Measurements from ENCODE around the gene RAB21.
"Not testable (repeated sequence)": the region's sequence is repeated elsewhere in the genome, so short reads cannot be mapped to it uniquely, and the experiment has no call there.

The RAB21 gene

DNA sequence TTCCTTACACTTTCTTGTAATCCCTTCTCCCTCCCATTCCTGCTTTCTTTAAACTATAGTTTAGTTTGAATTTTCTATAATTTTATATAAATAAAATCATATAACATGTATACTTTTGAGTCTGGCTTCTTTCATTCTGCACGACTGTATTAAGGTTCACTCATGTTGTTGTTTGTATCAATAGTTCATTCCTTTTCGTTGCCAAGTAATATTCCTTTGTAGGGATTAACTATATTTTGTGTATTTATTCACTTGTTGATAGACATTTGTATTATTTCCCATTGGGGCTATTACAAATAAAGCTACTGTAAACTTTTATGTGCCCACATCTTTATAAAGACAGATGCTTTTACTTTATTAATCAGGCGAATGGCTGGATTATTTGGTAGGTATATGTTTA is 45.5 kb downstream of the RAB21 start:
- DNase-seq: no peak

DNA sequence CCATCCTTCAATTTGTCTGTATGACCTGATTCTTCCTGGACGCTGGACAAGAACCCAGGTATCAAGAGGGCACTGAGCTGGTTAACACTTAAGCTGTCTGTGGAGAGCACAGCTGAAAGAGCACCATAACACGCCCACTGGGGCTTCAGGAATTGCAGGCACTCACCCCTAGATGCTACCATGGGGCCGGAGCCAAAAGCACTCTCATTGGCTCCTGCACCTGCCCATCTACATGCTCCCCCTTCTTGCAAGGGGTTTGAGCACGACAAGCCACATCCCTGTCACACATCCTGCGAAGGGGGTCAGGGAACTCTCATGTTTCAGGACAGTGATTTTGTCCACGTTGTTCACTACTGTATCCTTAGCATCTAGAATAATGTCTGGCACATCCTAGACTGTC is 49.8 kb downstream of the RAB21 start:
- DNase-seq: no peak

DNA sequence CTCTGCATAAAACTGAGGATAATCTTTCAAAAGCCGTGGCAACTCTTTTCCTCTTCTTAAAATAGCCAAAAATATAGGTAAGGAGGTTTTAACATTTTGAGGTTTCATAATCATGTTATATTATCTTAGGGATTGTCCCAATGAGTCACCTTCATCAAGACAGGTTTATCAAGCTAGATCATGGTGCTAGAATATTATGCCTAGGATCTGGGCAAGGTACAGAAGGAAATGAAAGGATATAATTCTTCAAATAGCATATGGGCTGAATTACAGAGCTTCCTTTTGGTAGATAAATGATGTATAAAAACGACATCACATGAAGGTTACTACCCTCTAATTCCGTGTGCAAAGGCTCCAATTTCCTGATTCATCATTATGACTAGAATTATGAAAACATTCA is 56.3 kb downstream of the RAB21 start:
- no peak for DNase-seq

DNA sequence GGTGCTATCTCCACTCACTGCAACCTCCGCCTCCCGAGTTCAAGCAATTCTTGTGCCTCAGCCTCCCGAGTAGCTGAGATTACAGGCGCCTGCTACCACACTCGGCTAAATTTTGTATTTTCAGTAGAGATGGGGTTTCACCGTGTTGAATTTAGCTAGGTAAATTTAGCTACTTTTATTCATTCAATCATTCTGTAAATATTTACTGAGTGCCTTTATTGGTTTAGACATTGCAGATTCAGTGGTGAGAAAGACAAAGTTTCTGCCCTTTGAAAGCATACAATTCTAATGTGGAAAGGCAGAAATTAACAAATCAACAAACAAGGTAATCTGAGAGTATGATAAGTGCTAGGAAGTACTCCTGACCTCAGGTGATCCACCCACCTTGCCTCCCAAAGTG is 60.6 kb downstream of the RAB21 start:
- not testable (repeated sequence) for DNase-seq

DNA sequence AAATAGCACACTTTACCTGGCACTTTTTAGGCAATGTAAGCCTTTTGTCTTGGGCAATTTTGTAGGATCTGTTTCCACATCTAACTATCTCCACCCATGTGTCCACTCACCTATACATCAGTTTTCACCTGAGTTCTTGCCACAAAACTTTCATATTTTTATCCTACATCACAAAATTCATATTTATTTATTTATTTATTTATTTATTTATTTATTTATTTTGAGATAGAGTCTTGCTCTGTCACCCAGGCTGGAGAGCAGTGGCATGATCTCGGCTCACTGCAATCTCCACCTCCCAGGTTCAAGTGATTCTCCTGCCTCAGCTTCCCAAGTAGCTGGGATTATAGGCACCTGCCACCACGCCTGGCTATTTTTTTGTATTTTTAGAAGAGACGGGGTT is 67.4 kb downstream of the RAB21 start:
- DNase-seq: not testable (repeated sequence)

DNA sequence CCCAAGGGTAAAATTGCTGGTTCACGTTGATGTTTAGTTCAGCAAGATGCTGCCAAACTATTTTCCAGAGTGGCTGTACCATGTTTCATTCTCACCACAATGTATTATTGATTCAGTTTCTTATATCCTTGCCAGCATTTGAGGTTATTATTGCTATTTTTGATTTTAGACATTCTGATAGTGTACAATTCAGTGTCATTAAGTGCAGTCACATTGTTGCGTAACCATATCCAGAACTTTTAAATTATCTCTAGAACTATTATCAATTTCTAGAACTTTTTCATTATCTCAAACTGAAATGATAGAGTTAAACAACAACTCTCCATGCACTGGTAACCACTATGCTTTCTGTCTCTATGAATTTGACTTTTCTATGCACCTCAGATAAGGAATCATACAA is 74.2 kb downstream of the RAB21 start:
- DNase-seq: no peak

DNA sequence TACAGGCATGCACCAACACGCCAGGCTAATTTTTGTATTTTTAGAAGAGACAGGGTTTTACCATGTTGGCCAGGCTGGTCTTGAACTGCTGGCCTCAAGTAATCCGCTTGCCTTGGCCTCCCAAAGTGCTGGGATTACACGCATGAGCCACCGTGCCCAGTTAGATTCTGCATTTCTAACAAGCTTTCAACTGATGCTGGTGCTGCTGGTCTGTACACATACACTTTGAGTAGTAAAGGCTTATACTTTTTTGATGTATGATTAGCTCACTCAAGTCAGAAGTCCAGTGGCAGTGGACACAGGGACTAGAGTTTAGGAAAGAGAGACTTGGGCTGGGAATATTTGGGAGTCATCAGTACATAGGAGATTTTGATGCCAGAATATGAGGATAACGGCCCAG is 82.7 kb downstream of the RAB21 start:
- no peak for DNase-seq

DNA sequence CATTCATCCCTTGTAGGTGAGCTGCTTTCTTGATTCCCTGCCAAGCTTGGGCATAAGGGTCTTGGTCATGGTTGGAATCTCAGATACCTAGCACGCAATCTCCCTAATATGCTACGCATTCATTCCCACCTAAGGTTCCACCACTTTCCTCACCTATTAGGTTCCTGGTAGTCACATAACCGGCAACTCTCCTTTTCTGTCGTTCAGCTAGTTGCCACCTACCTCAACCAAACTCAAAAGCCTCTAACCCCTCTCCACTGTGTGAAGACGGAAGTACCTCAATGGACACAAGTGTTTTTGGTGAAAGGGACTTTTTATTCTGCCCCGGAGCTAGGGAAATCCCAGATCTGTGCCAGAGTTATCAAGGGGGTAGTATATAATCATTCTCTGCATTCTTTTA is 83.6 kb downstream of the RAB21 start:
- DNase-seq: no peak

DNA sequence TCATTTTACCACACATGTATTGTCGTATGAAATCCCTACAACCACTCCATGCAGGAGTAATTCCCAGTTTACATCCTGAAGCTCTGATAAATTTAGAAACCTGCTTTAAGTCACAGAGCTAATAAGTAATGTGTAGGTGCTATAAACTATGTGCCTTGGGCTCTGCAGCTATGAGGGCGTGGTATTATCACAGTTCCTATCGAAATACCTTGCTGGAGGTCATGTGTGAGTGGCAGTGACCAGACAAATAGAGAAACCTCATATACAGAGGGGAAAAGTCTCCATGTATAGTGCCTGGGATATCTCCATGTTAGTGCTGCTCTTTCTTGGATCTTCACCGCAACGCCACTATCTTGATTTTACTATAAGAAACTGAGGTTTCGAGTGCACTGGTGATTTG is 84.0 kb downstream of the RAB21 start:
- no peak for DNase-seq

DNA sequence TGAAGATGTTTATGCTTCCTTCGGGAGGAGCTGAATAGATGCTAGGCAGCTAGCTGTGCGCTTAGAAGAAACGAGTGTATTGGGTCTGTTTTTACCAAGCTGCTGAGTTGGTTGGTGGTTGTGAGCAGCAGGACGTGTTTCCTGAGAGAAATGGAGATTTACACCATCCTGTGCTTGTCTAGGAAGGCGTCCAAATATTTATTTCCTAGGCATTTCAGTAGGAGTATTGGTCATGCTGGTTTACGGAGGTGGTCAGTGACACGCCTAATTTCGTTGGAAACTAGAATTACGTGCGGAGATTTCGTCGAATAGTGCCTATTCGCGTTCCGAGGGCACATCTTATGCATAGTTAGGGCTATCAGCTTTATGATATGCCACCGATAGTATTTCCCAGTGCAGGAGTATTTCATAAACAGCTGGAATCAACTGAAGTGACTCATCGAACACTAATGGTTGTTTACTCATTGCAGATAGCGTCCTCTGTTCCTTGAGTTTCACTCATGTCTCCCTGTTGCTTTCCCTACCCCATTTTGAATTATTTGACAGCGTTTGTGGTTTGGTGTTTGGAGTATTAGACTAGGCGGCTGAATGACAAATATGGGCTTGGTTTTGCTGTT is 85.7 kb downstream of the RAB21 start:
- peak; percentile 42 for DNase-seq

DNA sequence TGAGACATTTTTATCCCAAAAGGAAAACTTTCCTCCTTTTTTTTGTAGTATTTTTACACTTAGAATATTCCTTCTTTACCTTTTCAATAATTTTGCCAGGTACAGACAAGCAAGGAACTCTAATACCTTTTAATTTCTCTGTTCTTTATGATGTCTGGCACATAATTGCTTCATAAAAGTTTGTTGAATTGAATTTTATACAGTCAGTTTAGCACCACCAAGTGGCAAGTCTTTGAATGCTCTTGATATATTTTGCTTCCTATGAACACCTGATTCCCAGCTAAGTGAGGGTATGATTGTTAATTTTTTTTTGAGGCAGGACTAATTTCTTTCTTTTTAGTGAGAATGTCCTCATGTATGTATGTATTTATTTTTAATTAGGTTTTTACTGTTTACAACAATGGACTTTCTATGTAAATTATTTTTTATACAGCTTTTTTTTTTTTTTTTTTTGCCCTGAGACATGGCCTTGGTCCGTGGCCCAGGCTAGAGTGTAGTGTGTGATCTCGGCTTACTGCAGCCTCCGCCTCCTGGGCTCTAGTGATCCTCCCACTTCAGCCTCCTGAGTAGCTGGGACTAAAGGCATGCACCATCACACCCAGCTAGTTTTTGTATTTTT is 91.8 kb downstream of the RAB21 start:
- peak; percentile 23 for DNase-seq

DNA sequence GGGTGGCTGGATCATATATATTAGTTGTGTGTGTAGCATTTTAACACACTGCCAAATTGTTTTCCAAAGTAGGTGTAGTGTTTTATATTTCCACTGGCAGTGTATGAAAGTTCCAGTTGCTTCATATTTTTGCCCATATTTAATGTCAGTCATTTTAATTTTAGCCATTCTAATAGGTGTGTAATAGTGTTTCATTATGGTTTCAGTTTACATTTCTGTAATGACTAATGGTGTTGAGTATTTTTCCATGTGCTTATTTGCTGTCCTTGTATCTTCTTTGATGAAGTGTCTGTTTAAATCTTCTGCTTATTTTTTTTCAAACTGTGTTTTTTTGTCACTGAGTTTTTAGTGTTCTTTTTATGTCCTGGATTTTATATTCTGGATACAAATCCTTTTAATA is 93.5 kb downstream of the RAB21 start:
- no peak for DNase-seq

DNA sequence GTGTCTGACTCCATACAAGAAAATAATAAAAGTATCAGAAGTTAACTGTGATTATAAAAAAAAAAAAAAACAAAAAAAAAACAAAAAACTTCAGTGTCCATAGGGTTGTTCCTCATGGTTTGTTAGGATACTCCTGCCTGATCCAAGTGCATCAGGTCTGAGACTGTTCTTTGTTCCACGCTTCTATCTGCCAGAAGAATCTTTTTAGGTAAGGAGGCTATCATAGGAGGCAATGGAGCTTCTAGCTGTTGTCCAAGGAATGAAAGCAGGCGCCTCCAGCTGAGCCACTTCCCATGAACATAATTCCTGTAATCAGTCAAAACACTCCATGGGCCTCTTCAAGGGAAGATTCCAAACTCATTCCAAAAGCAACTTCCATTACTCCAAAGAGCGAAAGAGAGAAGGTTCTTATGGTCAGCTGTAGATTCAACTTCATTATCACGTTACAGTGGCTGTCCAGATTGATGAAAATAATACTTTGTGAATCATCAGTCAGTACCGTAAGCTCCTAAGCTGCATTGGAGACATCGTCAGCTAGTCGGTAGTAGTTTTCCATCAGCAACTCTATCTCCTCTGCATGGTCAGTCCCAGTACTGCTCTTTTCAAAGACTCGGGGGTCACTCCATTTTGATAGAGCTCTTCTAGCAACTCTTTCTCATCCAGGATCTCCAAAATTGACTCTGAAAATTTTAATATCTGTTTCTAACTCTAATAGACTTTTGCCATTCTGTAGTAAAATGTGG is 94.6 kb downstream of the RAB21 start:
- no peak for DNase-seq

Data from activated CD4-positive, alpha-beta T cell treated with anti-CD3 and anti-CD28 coated beads, Interleukin-10, Interleukin-2, amounts not matched to agents 100 ng/mL and 50 ng/mL, durations not matched to agents 16 hours and 8 hours (primary cell).